GM19463 (cell line): ENCODE data around the gene NUPR2.
"Not testable (repeated sequence)": the region's sequence is repeated elsewhere in the genome, so short reads cannot be mapped to it uniquely, and the experiment has no call there.

Experiments used
- ATAC-seq: cut with Tn5 transposase; IDR thresholded peaks from one replicate; pipeline ENCODE4 v1.9.1; 2021; ENCODE audit warnings: mild to moderate bottlenecking, moderate library complexity; ENCODE audit not compliant: unreplicated experiment

Gene NUPR2, protein sequence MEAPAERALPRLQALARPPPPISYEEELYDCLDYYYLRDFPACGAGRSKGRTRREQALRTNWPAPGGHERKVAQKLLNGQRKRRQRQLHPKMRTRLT

DNA sequence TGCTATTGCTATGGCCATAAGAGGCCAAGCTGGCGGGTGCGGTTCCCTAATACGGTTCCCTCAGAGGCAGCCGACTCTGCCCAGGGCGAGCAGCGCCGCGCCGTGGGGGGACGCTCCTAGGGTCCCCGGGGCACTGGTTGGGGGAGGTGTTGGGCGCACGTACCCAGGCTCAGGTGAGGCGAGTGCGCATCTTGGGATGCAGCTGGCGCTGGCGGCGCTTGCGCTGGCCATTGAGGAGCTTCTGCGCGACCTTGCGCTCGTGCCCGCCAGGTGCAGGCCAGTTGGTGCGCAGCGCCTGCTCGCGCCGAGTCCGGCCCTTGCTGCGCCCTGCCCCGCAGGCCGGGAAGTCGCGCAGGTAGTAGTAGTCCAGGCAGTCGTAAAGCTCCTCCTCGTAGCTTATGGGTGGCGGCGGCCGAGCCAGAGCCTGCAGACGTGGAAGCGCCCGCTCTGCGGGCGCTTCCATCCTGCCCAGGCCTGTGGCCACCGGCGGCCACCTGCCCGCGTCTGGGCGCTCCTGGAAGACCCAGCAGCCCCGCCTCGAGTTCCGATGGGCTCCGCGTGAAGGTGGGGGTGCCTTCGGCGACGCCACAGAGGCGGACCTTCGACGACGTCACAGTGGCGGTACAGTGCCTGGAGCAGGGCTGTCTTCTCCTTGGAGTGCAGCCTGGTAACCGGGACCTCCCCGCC is at the start of gene NUPR2:
Gene NUPR2, minus strand, starts transcription at position 566 of the 687 bp plus-strand sequence. Its CDS starts 103 bp downstream, at position 463.
- ATAC-seq, result no peak

DNA sequence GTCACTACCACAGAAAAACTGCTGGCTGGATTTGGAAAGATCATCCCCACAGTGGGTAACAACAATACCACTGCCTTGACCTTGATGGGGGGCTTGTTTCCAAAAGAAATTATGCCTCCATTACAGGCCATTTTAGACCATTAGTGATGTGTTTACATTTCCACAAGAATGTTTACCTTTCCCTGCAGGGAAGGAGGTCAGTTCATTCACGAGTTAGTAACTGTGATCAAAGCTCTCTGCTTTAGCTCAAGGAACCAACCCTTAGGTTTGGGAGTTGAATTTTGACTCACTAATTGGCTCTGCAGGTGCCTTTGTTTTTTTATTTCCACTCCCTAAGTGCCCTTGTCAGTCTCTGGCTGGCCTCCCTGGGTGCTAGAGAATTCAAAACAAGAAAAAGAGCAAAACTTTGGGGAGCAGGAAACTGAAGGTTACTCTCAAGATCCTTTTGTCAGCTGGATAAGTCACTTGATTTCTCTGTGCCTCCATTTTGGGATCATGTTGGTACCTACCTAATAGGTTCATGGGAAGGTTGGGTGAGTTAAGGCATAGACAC is 41.1 kb upstream of the NUPR2 start:
- ATAC-seq, result no peak

DNA sequence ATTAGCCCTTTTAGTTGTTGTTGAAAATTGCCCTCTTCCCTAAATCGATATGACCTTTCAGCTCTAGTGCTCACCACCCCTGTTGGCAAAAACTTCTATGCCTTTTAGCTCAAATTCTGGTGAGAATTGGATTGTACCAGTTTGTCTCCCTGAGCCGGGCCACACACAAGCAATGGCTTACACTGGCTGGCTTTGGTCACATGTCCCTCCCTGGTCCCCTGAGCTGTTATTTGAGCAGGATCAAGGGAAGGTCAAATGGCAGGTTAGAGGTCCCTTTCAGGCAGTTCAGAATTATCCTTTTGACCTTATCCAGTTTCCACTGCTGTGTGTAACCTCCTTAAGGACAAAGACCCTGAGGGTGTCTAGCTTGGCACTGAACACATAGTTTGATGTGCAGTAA is 14.8 kb upstream of the NUPR2 start:
- ATAC-seq, result not testable (repeated sequence)

DNA sequence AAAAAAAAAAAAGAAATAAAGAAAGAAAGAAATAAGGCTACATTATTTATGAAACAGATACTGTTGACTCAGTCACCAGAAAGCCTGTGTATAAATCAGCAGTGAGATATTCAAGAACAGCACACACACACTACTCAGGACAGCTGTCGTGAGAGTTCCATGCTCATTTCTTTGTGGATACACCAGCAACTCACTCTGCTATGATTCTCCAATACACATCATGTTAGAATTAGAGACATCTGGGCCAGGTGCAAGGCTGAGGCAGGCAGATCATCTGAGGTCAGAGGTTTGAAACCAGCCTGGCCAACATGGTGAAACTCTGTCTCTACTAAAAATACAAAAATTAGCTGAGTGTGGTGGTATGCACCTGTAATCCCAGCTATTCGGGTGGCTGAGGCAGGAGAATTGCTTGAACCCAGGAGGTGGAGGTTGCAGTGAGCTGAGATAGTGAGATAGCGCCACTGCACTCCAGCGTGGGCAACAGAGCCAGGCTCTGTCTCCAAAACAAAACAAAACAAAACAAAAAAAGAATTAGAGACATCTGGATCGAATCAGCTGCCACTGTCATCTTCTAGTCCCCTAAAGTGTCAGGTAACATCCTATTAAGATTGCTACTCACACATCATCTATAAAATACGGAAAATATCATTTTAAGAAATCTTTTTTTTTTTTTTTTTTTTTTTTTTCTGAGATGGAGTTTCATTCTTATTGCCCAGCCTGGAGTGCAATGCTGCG is 11.2 kb upstream of the NUPR2 start:
- no peak for ATAC-seq

DNA sequence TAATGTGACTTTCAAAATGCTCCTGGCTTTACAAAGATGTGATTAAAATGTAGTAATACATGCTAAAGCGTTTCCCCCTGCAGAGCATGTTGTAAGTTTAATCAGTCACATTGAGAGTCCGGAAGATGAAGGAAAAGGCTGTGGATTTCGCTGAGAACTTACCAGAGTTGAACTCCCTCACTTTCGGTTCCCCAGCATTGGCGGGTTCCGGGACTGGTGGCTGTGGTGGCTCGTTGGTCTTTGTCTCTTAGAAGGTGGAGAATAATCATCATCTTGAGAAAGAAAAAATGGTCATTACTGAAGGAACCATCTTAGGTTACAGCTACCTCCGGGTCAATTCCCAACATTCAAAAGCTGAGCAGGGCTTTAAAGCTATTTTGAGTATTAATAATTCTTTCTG is 9.6 kb upstream of the NUPR2 start:
- no peak for ATAC-seq

DNA sequence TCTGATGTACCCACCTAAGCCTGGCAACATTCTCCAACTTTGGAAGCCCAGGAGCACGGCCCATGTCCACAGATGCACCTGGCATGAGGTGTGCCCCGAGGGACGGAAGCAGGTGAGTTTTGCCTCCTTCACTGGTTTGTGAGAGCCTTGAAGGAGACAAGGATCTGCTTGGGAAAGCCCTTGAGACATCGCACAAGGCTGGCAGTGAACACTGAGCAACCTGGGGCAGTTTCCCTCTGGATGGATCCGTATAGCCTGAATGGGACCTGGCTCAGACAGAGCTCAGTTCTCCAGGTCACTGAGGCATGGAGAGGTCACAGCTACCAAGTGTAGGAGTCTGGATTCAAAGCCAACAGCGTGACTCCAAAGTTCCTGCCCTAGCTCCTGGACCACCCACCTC is 8.8 kb upstream of the NUPR2 start:
- no peak for ATAC-seq

DNA sequence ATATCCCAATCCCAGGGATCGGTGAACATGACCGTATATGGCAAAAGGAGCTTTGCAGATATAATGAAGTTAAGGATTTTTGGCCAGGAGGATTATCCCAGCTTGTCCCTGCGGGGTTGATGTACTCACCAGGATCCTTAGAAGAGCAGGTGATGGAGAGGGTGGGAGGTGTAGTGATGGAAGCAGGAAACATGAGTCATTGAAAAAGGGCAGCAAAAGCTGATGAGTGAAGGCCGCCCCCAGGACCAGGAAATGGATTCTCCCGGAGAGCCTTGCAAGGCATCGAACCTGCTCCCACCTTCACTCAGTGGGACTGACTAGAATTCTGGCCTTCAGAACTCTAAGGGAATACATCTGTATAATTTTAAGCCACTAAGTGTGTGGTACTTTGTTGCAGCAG is 5.2 kb upstream of the NUPR2 start:
- no peak for ATAC-seq

DNA sequence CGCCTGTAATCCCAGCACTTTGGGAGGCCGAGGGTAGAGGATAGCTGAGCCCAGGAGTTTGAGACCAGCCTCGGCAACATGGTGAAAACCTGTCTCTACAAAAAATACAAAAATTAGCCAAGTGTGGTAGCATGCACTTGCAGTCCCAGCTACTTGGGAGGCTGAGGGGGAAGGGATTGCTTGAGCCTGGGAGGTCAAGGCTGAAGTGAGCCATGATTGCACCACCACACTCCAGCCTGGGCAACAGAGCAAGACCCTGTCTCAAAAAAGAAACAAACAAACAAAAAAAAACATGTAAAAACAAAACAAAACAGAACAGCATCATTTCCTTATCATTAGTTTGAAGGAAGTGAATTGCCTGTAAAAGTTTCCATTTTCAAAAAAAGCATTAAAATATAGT is 4.0 kb downstream of the NUPR2 start:
- ATAC-seq, result not testable (repeated sequence)

DNA sequence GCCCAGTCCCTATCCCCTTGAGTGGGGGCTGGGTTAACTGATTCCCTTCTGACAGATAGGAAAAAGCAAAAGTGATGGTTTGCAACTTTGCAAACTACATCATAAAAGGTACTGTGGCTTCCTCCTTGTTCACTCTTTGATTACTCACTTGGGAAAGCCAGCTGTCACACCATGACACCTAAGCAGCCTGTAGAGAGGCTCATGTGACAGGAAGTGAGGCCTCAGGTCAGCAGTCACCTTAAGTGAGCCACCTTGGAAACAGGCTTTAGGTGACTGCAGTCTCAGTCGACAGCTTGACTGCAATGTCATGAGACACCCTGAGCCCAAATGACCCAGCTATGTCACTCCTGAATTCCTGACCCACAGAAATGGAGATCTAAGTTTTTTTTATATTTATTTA is 5.6 kb downstream of the NUPR2 start:
- no peak for ATAC-seq

DNA sequence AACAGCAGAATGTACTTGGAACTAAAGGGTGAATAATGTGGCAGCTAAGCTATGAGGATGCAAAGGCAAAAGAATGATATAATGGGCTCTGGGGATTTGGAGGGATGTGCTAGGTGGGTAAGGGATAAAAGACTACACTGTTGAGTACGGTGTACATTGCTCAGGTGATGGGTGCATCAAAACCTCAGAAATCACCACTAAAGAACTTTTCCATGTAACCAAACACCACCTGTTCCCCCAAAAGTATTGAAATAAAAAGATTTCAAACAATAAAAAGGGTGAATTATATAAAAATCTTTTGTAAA is 8.3 kb downstream of the NUPR2 start:
- no peak for ATAC-seq

DNA sequence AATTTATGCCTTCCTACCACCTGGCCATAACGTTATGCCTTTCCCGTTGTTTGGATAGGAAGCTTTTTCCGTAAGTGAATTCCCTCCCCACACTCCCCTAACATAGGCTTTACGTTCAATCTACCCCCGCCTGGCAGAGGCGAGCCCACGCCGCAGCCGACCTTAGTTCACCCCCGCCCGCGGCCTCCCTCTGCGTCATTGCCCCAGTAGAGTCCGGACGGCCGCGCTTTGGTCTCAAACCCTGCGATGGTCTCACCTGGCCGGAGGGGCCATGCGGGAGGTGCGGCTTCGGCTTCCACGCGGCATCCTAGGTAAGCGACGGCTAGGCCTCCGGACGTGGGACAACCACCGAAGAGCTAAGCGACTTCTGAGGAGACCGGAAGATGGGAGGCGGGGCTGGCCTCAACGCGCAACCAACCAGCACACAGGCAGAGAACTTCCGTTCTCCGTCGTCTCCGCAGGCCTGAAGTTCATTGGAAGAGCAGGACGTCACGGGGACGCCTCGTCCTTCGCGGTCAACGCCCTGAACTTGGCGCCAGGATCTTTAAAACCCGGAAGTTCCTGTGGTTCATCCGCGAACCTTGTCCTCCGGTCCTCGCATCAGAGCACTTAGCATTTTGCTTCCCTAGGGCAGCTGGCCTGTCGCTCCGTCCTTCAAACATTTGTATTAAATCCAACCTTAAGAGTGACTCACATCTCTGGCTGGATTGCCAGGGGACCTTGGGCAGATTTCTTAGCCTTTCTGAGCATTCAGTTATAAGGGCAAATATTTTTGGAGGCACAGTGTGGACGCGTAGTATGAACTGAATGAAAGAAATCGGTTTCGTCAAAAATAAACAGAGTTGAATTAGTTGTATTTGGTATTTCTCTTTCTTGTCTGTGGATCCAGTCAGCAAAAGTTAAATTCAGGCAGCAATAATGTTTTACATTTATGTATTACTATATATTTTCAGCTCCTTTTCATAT is 9.8 kb downstream of the NUPR2 start, which contains the start of gene CHCHD2:
Gene CHCHD2, minus strand, starts transcription at position 369 of the 966 bp plus-strand sequence. Its CDS starts 63 bp downstream, at position 306.
- ATAC-seq, result peak; percentile 99

DNA sequence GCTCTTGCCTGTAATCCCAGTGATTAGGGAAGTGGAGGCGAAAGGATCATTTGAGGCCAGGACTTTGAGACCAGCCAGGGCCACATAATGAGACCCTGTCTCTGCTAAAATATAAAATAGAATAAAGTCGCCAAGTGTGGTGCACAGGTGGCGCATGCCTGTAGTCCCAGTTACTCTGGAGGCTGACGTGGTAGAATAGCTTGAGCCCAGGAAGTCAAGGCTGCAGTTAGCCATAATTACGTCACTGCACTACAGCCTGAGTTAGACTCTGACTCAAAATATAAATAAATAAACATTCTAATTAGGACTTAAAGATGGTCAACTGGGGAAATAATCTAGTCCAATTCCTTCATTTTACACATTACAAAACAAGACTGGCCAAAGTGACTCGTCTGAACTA is 10.7 kb downstream of the NUPR2 start:
- peak; percentile 15 for ATAC-seq

DNA sequence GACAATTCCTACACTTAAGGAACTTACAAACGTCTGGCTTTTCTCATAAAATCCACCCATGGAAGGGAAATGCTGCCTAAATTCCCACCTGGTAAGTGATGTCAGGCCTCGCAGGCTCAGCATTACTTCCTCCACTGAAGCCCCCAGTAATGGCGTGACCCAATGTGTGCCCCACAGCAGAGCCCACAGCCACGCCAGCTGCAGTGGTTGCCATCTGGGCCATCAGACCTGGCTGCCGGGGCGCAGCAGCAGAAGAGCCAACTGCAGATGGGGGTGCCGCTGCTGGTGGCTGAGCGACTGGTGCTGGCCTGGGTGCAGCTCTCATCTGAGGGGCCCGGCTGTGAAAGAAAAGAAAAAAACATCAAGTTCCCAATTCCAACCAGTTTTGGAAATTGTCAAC is 12.1 kb downstream of the NUPR2 start:
- ATAC-seq, result not testable (repeated sequence)

DNA sequence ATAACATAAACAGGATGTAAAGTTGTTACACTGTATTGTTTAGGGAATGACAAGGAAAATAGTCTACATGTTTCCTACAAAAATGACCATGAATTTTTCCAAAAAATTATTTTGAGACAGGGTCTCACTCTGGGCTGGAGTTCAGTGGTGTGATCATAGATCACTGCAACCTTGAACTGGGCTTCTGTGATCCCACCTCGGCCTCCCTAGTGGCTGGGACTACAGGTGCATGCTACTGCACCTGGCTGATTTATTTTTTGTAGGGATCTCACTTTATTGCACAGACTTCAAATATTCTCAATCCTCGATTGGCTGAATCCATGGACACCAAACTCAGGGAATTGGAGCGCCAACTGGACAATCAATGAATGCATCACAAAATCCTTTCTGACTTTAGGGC is 16.6 kb downstream of the NUPR2 start:
- no peak for ATAC-seq

DNA sequence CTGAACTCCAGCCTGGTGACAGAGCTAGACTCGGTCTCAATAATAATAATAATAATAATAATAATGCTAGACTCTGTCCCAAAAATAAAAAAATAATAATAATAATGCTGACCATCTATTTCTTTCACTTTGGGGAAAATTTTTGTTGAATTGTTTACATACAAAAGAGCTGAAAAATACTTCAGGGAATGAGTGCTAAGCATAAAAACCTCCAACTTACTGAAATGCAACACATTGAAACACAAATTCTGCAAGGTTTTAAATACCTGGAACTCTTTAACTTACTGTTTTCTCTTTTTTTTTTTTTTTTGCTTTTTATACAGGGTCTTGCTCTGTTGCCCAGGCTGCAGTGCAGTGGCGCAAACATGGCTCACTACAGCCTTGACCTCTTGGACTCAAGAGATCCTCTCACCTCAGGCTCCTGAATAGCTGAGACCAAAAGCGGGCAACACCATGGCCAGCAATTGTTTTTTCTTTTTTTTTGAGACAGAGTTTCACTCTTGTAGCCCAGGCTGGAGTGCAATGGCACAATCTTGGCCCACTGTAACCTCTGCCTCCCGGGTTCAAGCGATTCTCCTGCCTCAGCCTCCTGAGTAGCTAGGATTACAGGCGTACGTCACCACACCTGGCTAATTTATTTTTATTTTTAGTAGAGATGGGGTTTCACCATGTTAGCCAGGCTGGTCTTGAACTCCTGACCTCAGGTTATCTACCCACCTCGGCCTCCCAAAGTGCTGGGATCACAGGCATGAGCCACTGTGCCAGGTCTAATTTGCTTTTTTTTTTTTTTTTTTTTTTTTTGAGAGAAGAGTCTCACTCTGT is 17.8 kb downstream of the NUPR2 start:
- ATAC-seq, result not testable (repeated sequence)

DNA sequence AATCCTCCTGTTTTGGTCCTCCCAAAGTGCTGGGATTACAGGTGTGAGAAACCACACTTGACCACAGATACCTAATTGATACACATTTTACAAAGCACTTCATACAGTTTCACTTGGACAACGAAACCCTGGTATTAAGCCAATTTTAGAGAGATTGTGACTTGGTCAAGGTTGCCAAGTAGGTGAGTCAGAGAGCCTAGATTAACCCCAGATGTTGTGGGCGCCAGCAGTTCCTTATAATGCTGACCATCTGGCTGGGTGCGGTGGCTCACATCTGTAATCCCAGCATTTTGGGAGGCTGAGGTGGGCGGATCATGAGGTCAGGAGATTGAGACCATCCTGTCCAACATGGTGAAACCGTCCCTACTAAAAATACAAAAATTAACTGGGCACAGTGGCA is 18.5 kb downstream of the NUPR2 start:
- no peak for ATAC-seq

DNA sequence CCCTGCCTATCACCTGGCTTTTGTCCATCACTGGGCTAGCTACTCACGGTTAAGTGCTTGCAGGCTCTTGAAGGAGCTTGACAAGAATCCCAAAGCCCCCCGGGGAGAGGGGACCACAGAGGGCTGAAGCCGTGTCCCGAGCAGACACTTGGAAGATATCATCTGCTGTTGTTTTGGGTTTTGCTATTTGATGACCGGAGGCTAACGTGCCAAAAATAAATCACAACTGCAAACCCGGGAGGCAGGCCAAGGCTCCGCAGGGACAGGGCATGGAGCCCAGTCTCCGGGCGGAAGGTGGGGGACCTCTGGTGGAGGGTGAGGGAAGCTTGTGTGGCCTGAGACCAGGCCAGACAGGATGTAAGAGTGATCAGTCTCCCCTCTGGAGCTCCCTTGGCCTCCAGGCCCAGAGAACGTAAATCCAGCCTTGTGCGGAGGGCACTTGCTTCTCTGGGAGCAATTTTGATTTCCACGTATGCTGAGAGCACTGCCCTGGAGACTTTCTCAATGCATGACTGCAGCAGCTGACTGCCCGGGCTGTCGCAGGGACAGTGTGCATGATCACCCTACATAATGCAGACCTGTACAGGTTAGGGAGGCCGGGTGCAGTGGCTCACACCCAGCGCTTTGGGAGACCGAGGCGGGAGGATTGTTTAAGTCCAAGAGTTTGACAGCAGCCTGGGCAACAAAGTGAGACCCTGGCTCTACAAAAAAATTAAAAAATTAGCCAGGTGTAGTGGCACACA is 23.3 kb downstream of the NUPR2 start, which contains the start of gene PHKG1:
Gene PHKG1, minus strand, starts transcription at position 164 of the 743 bp plus-strand sequence. CDS start 4,011 bp downstream, outside the sequence.
- ATAC-seq, result no peak

DNA sequence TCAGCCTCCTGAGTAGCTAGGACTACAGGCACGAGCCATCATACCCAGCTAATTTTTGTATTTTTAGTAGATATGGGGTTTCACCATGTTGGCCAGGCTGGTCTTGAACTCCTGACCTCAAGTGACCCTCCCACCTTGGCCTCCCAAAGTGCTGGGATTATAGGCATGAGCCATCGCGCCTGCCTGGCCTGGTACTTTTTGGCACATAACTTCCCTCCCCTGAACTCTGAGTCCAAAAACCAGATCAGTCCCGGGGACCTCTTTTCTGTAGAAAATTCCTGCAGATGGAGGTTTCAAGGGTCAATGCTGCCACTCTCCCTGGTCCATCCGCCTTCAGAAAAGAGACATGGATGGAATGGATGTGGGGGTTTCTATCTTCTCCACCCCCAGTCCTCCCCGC is 23.8 kb downstream of the NUPR2 start:
- not testable (repeated sequence) for ATAC-seq

DNA sequence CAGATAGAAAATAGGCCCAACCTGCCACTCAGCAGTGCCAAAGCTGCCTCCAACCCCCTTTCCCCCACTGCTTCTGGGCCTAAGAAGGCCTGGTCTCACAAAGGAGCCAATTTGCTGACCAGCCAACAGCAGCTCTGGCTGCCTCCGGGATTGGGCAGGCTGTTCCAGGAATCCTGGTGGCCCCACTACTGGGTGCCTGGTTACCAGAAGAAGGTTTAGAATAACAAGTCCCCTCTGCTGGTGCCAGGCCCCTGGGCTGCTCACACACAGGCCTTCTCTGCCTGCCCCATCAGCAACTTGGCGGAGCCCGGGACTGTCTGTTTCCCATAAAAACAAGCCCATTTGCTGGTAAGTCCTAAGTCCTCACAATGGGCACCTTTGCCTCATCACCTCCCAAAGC is 24.6 kb downstream of the NUPR2 start:
- no peak for ATAC-seq
